KBM-7 (cell line): ENCODE data around the gene CTIF.

Experiments used
- DNase-seq: peaks from one replicate; pipeline ENCODE4 v3.0.0-alpha.2; 2015
- in situ Hi-C: fragments of 300-500 bp; cut with MboI; formaldehyde crosslinking; loops from 2 replicates; pipeline ENCODE4 v1.14.3; 2020; ENCODE audit warnings: low sequenced_read_pairs, low pct_unique_long_range_greater_than_20kb, mixed read lengths

Gene CTIF

DNA sequence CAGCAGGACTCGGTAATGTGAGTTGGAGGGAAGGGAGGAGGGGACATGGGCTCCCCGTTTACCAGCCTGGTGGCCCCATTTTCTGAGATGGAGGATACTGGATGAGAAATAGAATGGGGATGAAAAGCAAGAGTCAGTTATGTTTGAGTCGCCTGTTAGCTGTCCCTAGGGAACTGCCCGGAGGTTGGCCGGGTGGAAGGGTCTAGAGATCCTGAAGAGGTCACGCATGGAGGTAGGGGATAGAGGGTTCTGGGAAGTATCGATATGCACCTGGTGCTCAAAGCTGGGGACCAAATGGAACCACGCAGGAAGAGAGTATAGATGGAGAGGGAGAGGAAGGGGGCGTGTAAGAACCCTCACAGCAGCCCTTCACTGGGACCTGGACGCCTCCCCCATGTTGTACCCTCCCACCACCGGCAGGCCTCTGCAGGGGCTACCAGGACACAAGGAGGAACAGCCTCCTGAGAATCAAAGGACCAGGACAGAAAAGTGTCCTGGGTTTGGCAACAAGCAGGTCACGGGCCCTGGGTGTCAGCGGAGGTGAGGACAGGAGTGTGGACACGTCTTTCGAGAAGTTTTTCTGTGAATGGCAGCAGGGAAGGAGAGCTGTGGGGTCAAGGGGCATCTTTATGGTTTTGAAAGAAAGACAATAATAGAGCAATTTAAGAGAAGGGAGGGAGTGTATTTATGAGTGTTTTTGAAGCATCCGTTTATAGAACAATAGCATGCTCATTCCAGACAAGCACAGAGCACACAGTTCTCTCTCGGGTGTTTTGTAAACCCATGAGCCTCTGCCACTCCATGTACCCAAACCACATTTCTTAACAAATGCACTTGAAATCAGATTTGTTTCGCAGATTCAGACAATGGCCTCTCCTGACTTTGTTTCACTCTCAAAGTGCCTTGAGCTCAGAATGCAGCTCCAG, 279.8 kb downstream of the CTIF start:
- in situ Hi-C loops, result no loop called here
- no peak for DNase-seq

DNA sequence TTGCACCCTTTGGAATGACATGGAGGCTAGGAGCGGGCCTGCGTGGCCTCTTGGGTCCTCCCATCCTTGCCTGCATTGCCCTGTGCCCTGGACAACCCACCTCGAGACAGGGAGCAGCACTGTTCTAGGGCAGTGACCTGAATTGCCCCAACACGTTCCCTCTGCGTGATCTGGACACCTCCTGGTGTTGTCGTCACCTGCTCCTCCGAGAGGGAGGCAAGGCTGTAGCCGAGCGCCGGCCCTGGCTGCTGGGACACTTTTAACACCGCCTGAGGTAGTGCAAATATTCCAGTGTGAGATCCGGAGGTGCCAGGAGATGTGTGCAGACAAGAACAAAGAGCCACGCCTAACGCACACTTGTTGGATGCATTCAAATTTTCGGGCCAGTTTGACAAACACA, 280.4 kb downstream of the CTIF start:
- DNase-seq, result no peak
- in situ Hi-C loops, result no loop called here

DNA sequence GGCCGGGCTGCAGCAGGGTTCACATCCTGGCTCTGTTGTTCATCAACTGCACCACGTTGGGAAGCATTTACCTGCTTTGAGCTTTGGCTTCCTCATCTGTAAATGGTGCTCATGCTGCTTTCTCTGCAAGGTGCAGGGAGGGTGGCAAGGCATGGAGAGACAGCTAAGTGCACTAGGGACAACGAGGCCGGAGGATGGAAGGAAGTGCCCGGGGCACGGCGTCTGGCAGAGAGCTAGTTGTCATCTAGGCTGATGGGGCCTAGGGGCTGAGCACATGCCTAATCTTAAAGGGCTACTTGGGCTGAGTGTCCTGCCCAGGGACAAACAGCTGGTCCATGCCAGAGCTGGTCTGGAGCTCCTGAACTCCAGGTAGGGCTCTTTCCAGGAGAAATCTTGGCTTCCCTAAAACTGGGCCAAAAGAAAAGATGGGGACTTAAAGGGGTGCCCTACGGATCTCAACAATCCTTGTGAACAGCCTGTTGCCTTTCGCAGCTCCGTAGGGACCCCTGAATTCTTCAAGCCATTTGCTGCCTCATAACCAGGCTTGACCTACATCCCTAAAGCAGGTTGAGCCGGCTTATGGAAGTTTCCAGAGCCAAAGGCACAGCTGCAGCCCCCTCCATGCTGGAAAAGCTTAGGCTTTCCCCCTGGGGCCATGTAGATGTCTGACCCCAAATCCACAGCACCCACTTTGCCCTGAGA, 281.1 kb downstream of the CTIF start:
- in situ Hi-C loops, result no loop called here
- DNase-seq, result no peak

DNA sequence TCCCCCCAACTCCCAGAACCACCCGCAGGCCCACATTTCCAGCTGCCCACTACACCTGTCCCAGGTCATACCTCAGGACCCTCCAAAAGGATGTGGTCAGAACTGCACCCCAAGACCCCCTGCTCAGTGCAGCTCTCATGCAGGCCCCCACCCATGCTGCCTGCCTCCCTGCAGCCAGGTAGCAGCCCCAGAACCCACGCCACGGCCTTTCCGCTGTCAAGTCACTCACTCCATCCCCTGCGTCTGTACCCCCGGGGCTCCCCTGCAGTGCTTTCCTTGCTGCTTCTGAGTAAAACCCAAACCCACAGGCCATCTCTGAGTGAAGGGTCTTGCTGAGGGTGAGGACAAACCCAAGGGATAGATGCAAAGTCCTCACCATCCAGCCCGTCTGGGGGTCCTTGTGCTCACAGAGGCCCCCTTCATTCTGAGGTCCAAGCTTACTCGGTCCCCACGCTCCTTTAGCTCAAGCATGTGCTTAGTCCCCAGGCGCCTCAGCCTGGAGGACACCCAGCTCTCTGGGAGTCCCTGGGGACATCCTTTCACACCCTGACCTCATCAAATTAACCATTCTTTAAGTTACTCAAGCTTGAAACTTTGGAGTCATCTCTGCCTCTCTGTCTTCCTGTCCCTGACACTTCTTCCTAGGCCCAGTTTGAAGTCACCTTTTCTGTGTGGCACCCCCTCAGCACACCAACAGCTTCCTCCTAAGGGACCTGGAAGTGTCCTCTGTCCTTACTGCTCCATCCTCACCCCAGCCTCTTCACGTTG, 281.8 kb downstream of the CTIF start:
- in situ Hi-C loops, result no loop called here
- no peak for DNase-seq

DNA sequence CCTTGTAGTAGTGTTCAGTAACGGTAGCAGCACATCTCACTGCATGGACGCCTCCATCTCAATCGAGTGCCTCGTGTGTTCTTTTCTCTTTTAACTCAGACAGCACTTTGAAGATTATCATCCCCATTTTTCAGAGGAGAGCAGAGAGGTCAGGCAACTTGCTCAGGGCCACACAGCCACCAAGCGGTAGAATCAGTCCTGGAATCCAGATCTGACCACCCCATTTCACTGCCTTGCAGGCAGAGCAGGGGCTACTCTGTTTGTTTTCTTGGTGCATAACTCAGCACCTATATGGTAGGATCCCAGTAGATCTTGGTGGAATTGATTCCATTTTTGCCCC, 282.4 kb downstream of the CTIF start:
- in situ Hi-C loops, result no loop called here
- DNase-seq, result no peak

DNA sequence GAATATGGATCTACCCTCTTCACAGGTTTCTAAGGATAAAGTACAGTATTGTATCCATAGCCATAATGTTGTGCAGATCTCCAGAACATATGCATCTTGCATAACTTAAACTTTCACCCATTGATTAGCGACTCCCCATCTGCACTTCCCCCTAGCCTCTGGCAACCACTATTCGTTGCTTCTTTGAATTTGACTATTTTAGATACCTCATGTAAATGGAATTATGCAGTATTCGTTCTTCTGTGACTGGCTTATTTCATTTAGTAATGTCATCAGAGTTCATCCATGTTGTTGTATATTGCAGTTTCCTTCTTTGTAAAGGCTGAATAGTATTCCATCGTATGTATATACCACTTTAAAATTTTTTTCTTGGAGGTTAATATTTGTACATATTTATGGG, 283.0 kb downstream of the CTIF start:
- DNase-seq, result no peak
- in situ Hi-C loops, result no loop called here

DNA sequence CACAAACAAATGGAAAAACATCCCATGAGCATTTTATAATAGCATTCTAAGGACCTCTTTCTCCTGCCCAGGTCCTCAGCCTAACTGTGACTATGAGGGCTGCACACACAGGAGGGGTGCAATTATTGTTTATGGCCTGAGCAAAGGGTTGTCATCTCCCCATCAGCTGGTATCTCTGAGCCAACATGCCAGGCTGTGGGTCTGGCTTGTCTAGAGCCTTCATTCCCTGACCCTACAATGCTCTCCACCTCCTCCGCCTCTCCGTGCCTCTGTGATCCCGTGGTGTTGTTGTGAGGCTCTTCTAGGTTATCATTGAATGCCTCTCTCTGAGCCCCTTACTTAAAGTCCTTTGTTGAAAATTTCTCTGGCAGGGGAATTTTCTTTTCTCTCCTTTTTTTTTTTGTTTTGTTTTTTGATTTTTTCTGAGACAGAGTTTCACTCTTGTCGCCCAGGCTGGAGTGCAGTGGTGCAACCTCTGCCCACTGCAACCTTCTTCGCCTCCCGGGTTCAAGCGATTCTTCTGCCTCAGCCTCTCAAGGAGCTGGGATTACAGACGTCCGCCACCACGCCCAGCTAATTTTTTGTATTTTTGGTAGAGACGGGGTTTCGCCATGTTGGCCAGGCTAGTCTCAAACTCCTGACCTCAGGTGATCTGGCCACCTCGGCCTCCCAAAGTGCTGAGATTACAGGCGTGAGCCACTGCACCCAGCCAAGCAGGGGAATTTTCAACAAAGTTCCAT, 285.6 kb downstream of the CTIF start:
- DNase-seq, result no peak
- in situ Hi-C loops, result no loop called here

DNA sequence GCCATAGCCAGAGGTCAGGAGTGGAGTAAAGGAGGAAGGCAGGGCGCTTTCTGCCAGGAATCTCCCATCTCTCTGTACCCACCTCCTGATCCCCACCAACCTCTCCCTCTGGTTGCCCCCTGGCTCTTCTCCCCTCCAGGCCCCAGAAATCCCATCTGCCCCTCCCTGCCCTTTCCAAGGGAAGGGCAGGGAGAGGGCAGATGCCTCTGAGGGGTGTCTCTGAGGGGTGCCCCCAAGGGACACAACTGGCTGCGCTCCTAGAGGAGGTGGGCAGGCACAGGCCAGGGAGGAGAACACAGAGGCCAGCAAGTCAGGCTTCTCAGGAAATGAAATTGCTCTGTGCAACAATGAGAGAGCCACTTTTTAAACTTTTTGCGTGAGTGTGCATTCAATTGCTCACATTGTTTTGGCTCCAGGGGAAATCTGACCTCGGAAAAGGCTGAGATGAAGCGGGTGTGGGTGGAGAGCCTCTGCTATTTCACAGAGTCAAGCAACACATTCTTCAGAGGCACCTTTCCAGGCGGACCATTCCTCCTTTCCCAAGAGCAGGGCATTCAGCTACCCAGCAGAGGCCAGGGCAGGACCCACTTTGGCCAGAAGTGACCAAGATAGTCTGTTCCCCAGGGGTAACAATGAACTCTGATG, 286.4 kb downstream of the CTIF start:
- in situ Hi-C loops, result no loop called here
- DNase-seq, result no peak

DNA sequence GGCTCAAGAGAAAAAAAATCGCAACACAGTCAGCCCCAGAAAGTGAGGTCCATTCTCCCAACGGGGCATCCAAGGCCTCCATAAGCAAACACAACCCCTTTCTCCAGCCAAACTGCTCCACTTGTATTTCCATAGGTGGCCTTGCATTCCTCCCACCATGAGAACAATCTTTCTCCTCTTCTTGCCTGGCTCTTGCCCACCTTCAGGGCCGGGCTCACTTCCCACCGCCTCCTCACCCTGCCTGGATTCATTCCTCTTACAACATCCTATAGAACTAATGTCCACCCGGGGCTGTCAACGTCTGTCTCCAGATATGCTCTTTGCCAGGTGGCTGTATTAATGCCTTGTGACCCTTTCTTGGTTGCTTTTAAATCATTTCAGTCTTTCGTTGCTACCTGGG, 287.4 kb downstream of the CTIF start:
- in situ Hi-C loops, result no loop called here
- no peak for DNase-seq

DNA sequence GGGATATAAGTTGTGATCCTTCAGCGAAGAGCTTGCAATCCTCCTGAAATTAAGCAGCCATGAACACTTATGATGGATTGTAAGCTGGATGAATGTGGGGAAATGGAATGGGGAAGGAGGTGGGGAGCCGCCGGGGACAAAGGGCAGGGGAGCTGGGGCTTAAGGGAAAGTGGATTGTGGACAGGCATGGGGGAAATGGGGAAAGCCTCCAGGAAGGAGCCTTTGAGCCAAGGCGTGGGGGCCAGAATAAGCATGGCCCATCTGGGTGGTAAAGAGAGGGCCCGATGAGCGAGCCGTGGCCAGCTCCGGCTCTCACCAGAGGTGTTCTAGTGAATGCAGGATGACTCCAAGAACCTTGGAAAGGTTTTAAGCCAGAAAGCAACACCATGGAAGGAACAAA, 288.0 kb downstream of the CTIF start:
- in situ Hi-C loops, result no loop called here

DNA sequence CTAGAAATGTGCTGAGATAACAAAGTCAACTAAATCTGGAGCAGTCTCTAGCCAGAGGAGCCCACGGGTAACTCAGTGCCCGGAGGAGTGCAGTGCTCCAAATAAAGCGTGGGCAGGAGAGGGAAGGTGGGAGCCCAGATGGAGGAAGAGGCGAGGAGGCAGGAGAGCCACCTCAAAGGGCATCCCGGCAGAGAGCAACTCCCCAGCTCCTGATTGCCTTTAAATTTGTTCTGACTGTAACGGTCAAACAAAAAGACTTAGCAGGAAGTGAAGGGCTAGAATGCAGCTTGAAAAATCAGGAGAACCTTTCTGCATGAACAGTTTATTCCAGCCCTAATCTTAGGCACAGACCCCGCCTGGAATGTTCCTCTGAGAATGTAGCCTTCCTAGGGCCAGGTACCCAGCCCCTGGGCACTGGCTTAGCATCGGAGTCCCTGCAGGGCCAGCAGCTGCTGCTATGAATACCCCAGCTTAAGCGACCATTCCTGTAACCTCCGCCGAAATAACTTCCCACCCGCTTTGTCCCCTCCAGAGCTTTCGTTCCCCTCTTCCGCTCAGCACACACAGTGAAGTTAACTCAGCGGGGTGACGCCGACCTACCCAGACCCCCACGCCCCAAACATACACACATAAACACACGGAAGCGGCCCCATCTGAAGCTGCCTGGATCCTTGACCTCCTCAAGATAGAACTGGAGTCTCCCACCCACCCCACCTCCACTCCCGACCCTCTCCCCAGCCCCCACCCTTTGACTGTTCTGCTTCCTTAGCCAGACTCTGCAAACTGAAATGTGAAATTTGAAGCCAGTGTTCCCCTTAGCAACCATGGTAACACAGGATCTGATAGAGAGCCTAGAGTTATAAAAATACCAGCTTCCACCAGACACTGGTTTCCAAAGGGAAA, 288.7 kb downstream of the CTIF start:
- no peak for DNase-seq
- in situ Hi-C loops, result no loop called here

More for the DNA sequence above, 288.0 kb downstream of the CTIF start:
- no peak for DNase-seq

DNA sequence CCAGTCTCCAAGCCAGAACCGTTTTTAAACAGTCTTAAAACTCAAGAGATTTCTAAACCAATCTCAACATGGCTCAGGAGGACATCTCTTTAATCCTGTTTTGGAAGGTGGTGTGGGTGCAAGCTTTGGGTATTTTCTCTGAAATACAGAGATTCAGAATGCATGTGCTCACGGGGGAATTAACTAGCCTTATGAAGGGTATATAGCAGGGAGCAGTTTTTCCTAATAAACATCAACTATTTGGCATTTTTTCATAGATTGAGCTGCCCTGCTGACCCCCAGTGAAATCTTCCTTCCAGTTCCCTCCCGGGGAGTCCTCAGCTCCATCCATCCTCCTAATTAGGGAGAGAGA, 289.3 kb downstream of the CTIF start:
- in situ Hi-C loops, result no loop called here

DNA sequence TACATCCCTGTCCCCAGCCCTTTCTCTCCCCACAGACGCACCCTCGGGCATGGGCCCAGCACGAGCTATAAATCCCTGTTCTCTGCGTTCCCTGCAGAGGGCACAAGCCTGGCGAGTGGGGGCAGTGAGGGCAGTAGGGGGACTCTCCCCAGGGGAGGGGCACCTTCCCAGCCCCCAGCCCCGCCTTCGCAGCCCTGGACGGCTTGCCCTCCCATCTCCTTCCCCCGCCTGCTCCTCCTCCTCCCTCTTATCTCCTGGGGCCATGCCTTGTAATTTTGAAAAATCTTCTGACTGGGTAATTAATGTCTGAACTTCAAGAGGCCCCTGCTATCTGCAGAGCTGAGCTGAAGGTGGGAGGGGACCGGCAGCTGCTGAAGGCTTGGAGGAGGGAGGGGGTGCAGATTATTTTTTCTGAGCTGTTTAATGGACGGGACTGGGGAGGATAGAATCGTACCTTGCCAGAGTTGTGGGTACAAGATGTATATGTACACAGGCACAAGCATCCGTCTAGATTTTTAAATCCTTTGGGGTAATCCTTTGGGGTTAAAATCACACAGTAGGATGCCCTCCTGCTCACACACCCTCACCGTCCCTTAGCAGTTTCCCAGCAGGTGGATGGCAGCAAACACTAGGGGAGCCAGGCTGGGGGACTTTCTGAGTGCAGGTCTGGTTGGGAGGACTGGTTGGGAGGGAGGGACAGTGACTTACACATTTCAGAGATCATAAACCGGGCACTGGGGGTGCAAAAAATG, 290.0 kb downstream of the CTIF start:
- in situ Hi-C loops, result no loop called here
- DNase-seq, result no peak

More for the DNA sequence above, 289.3 kb downstream of the CTIF start:
- DNase-seq, result no peak

DNA sequence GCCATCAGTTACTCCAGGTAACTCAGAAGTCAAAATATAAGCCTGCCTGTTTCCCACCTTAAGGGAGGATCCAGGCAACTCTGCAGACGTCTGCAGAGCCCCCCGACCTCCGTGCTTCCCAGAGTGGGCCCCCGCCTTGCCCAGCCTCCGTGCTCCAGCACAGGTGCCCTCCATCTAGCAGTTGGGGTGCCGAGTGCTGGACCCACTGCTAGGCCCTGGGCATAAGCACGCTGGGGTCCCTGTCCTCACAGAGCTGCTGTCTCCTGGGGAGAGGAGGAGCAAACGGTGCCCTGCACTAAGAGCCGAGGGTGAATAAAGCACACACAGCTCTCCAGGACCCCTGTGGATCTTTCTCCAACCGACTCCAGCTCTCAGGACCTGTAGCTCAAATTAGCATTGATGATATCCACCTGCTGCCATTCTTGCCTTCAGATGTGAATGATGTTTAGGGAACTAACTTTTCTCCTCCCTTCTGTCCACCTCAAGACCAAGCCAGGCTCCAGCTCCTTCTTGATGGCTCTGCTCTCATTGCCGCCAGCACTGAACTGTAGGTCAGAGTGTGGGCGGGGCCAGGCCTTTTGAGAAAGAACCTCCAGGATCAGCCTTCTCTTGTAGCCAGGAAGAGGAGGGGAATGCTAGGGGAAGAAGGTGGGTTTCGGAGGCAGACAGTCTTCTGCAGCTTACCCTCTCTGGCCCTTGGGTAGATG, 290.8 kb downstream of the CTIF start:
- in situ Hi-C loops, result no loop called here
- DNase-seq, result no peak

DNA sequence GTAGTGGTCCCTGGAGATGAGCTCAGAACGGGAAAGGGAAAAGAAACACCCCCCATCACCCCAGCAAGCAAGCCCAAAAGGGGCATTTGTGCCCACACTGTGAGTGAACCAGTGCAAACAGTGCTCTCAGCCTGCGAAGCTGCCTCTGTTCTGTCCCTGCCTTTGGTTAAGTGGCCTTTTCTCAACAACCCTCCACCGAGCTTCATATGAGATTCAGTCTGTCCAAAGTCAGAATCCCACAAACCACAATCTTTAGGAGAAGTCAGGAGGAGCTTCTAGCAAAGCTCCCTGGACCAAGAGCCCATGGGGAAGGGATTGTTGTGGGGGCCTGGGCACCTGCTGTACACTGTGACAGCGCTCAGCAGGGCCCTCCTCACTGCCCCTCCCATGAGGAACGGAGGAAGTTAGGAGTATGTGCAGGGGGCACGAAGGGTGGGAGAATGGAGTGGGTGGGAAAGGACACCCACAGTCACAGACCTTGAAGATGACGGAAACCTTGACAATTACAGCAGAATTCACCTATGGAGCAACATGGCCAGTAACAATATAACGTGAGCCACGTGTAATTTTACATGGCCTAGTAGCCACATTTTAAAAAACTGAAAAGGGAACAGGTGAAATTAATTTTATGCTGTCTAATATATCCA, 292.4 kb downstream of the CTIF start:
- no peak for DNase-seq
- in situ Hi-C loops, result no loop called here

DNA sequence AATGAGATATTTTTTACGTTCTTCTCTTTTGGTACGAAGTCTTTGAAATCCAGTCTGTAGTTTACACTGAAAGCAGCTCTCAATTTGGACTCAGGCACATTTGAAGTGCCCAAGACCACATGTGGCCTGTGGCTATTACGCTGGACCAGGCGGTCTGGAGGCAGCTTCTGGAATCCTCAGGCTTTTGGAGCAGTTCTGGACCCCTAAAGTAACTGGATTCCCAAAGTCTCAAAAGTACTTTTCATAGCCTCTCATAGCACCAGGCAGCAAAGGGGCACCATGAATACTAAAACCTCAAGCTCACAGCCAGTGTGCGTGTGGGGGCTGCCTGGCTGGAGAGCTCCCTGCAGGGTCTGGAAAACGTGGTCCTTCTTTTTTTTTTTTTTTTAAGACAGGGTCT, 293.0 kb downstream of the CTIF start:
- no peak for DNase-seq

More for the DNA sequence above, 293.0 kb downstream of the CTIF start:
- in situ Hi-C loops, result no loop called here
